ENCODE measurements around the gene CFAP45. TPM values are rescaled to one million over a fixed set of nuclear protein-coding genes. Genes with fewer than 3 reads are reported as not detected.

The CFAP45 gene
- total and polyA plus RNA-seq, 7 experiments from 2014 or later = 0.17 to 2.8 (median 0.87) TPM

GRCh38 chr1:159941141-159941540 is 41.2 kb upstream of the CFAP45 start:
- Histone ChIP-seq H3K4me1 (ENCODE audit: control insufficient read depth in 2 of 2, insufficient read depth in 2 of 2, low read length in 2 of 2) (peaks cover 4 to 7% of the 10 kb centered on the region in 2 donors), H3K4me3 (ENCODE audit: low read length) (no peak overlapping the region), H3K36me3 (ENCODE audit: control insufficient read depth in 2 of 3, insufficient read depth in 3 of 3, low read length in 3 of 3) (no peaks in the 10 kb centered on the region), H3K27ac (ENCODE audit: low read depth, low read length) (no peak overlapping the region), H3K27me3 (ENCODE audit: control insufficient read depth in 2 of 2, insufficient read depth in 2 of 2, low read length in 2 of 2) (peaks cover 8 to 11% of the 10 kb centered on the region in 2 donors), H3K9me3 (ENCODE audit: control insufficient read depth in 2 of 3, low read length in 3 of 3) (no peaks in the 10 kb centered on the region)
- intact Hi-C loops (cut with micrococcal nuclease) = no loop called here
- Mint-ChIP-seq H3K4me1 (peaks cover 11 to 25% (median 22%) of the 10 kb centered on the region in 7 donors), H3K36me3 (no peaks in the 10 kb centered on the region), H3K4me3 (no peak overlapping the region), H3K27ac (no peak overlapping the region), H3K9me3 (no peaks in the 10 kb centered on the region), H3K27me3 (peaks cover 28 to 46% (median 35%) of the 10 kb centered on the region in 5 donors)
- ChIA-PET CTCF (interaction anchor here (1.3 kb wide), 1 partner anchor 66 kb away, joined by 6 read pairs; no protein-coding TSS in a partner anchor), POLR2A (no interaction called here)
- no peak for DNase-seq
- no peak for ATAC-seq

GRCh38 chr1:159940006-159940620 is 40.1 kb upstream of the CFAP45 start:
- intact Hi-C loops (cut with micrococcal nuclease) = no loop called here
- peaks cover 25 to 46% (median 29%) of the 10 kb centered on the region in 5 donors for H3K27me3 Mint-ChIP-seq
- Histone ChIP-seq H3K27ac (ENCODE audit: low read depth, low read length) (no peak overlapping the region), H3K9me3 (ENCODE audit: control insufficient read depth in 2 of 3, low read length in 3 of 3) (no peaks in the 10 kb centered on the region), H3K4me1 (ENCODE audit: control insufficient read depth in 2 of 2, insufficient read depth in 2 of 2, low read length in 2 of 2) (peaks cover 1 to 3% of the 10 kb centered on the region in 2 donors), H3K4me3 (ENCODE audit: low read length) (no peak overlapping the region), H3K36me3 (ENCODE audit: control insufficient read depth in 2 of 3, insufficient read depth in 3 of 3, low read length in 3 of 3) (no peaks in the 10 kb centered on the region), H3K27me3 (ENCODE audit: control insufficient read depth in 2 of 2, insufficient read depth in 2 of 2, low read length in 2 of 2) (peaks cover 6 to 11% of the 10 kb centered on the region in 2 donors)
- peaks cover 6 to 25% (median 17%) of the 10 kb centered on the region in 7 donors for H3K4me1 Mint-ChIP-seq
- no peak for DNase-seq
- ChIA-PET POLR2A (no interaction called here), CTCF (interaction anchor here (1.0 to 2.7 kb wide), 4 partner anchors 15 to 92 kb away, joined by 3 to 17 read pairs (median 5); partner anchors contain the start of genes PIGM and TAGLN2)
- H3K4me3 Mint-ChIP-seq = no peak overlapping the region
- ATAC-seq = no peak
- no peaks in the 10 kb centered on the region for H3K36me3 Mint-ChIP-seq
- no peak overlapping the region for H3K27ac Mint-ChIP-seq
- no peaks in the 10 kb centered on the region for H3K9me3 Mint-ChIP-seq

GRCh38 chr1:159939678-159940002 is 39.7 kb upstream of the CFAP45 start:
- Histone ChIP-seq H3K9me3 (ENCODE audit: control insufficient read depth in 2 of 3, low read length in 3 of 3) (no peaks in the 10 kb centered on the region), H3K27ac (ENCODE audit: low read depth, low read length) (no peak overlapping the region), H3K36me3 (ENCODE audit: control insufficient read depth in 2 of 3, insufficient read depth in 3 of 3, low read length in 3 of 3) (no peaks in the 10 kb centered on the region), H3K27me3 (ENCODE audit: control insufficient read depth in 2 of 2, insufficient read depth in 2 of 2, low read length in 2 of 2) (peaks cover under 1 to 7% of the 10 kb centered on the region in 2 donors), H3K4me1 (ENCODE audit: control insufficient read depth in 2 of 2, insufficient read depth in 2 of 2, low read length in 2 of 2) (no peaks in the 10 kb centered on the region), H3K4me3 (ENCODE audit: low read length) (no peak overlapping the region)
- peaks cover 21 to 46% (median 25%) of the 10 kb centered on the region in 5 donors for H3K27me3 Mint-ChIP-seq
- intact Hi-C loops (cut with micrococcal nuclease) = no loop called here
- ChIA-PET POLR2A (interaction anchor here (3.6 kb wide), 1 partner anchor 15 kb away, joined by 17 read pairs; the partner anchor contains the start of gene TAGLN2), CTCF (interaction anchor here (0.7 to 2.7 kb wide), 5 partner anchors 15 to 96 kb away, joined by 3 to 17 read pairs (median 4); partner anchors contain the start of genes PIGM and TAGLN2)
- DNase-seq (no peak), ATAC-seq (no peak)
- H3K4me3 Mint-ChIP-seq = no peak overlapping the region
- H3K36me3 Mint-ChIP-seq = no peaks in the 10 kb centered on the region
- no peak overlapping the region for H3K27ac Mint-ChIP-seq
- H3K4me1 Mint-ChIP-seq = peaks cover 1 to 20% (median 12%) of the 10 kb centered on the region in 7 donors
- H3K9me3 Mint-ChIP-seq = no peaks in the 10 kb centered on the region

GRCh38 chr1:159938905-159939677 is 39.1 kb upstream of the CFAP45 start:
- Histone ChIP-seq H3K4me3 (ENCODE audit: low read length) (no peak overlapping the region), H3K4me1 (ENCODE audit: control insufficient read depth in 2 of 2, insufficient read depth in 2 of 2, low read length in 2 of 2) (no peaks in the 10 kb centered on the region), H3K9me3 (ENCODE audit: control insufficient read depth in 2 of 3, low read length in 3 of 3) (no peaks in the 10 kb centered on the region), H3K27me3 (ENCODE audit: control insufficient read depth in 2 of 2, insufficient read depth in 2 of 2, low read length in 2 of 2) (peaks cover 0 to 2% of the 10 kb centered on the region in 2 donors), H3K27ac (ENCODE audit: low read depth, low read length) (no peak overlapping the region), H3K36me3 (ENCODE audit: control insufficient read depth in 2 of 3, insufficient read depth in 3 of 3, low read length in 3 of 3) (no peaks in the 10 kb centered on the region)
- H3K4me1 Mint-ChIP-seq = peaks cover 0 to 20% (median 11%) of the 10 kb centered on the region in 7 donors
- H3K4me3 Mint-ChIP-seq = no peak overlapping the region
- ChIA-PET CTCF (interaction anchor here (0.6 to 2.7 kb wide), 6 partner anchors 14 to 1493 kb away, joined by 3 to 17 read pairs (median 4); partner anchors contain the start of genes PIGM and TAGLN2), POLR2A (interaction anchor here (3.6 kb wide), 1 partner anchor 15 kb away, joined by 17 read pairs; the partner anchor contains the start of gene TAGLN2)
- no peak overlapping the region for H3K27ac Mint-ChIP-seq
- H3K36me3 Mint-ChIP-seq = no peaks in the 10 kb centered on the region
- no peaks in the 10 kb centered on the region for H3K9me3 Mint-ChIP-seq
- intact Hi-C loops (cut with micrococcal nuclease) = no loop called here
- no peak for DNase-seq
- ATAC-seq = no peak
- peaks cover 16 to 40% (median 20%) of the 10 kb centered on the region in 5 donors for H3K27me3 Mint-ChIP-seq

- Histone ChIP-seq H3K4me3 (ENCODE audit: low read length) (no peak overlapping the region), H3K36me3 (ENCODE audit: control insufficient read depth in 2 of 3, insufficient read depth in 3 of 3, low read length in 3 of 3) (no peaks in the 10 kb centered on the region), H3K27ac (ENCODE audit: low read depth, low read length) (no peak overlapping the region), H3K27me3 (ENCODE audit: control insufficient read depth in 2 of 2, insufficient read depth in 2 of 2, low read length in 2 of 2) (no peaks in the 10 kb centered on the region), H3K4me1 (ENCODE audit: control insufficient read depth in 2 of 2, insufficient read depth in 2 of 2, low read length in 2 of 2) (no peaks in the 10 kb centered on the region), H3K9me3 (ENCODE audit: control insufficient read depth in 2 of 3, low read length in 3 of 3) (no peaks in the 10 kb centered on the region)
- Mint-ChIP-seq H3K9me3 (no peaks in the 10 kb centered on the region), H3K4me1 (peaks cover 0 to 20% (median 11%) of the 10 kb centered on the region in 7 donors), H3K36me3 (no peaks in the 10 kb centered on the region), H3K27me3 (peaks cover 8 to 32% (median 17%) of the 10 kb centered on the region in 5 donors), H3K4me3 (no peak overlapping the region), H3K27ac (no peak overlapping the region)
- intact Hi-C loops (cut with micrococcal nuclease) = no loop called here
- no peak for ATAC-seq
- CTCF ChIA-PET = interaction anchor here (0.6 to 2.7 kb wide), 5 partner anchors 44 to 1494 kb away, joined by 3 to 17 read pairs (median 4); no protein-coding TSS in a partner anchor
- POLR2A ChIA-PET = interaction anchor here (0.6 to 3.6 kb wide), 2 partner anchors 14 to 83 kb away, joined by 3 to 17 read pairs; partner anchors contain the start of gene TAGLN2
- no peak for DNase-seq
Measured at GRCh38 chr1:159938211-159938852, 38.4 kb upstream of the CFAP45 start.

- no peak for DNase-seq
- Mint-ChIP-seq H3K9me3 (no peaks in the 10 kb centered on the region), H3K4me1 (peaks cover 0 to 20% (median 11%) of the 10 kb centered on the region in 7 donors), H3K27me3 (peaks cover under 1 to 24% (median 10%) of the 10 kb centered on the region in 5 donors), H3K36me3 (no peaks in the 10 kb centered on the region), H3K4me3 (no peak overlapping the region), H3K27ac (no peak overlapping the region)
- Histone ChIP-seq H3K36me3 (ENCODE audit: control insufficient read depth in 2 of 3, insufficient read depth in 3 of 3, low read length in 3 of 3) (no peaks in the 10 kb centered on the region), H3K4me1 (ENCODE audit: control insufficient read depth in 2 of 2, insufficient read depth in 2 of 2, low read length in 2 of 2) (no peaks in the 10 kb centered on the region), H3K9me3 (ENCODE audit: control insufficient read depth in 2 of 3, low read length in 3 of 3) (no peaks in the 10 kb centered on the region), H3K27me3 (ENCODE audit: control insufficient read depth in 2 of 2, insufficient read depth in 2 of 2, low read length in 2 of 2) (no peaks in the 10 kb centered on the region), H3K27ac (ENCODE audit: low read depth, low read length) (no peak overlapping the region), H3K4me3 (ENCODE audit: low read length) (no peak overlapping the region)
- intact Hi-C loops (cut with micrococcal nuclease) = loop anchor here in 1 of 2 donors (2.0 kb wide), 2 partner anchors 44 to 148 kb away; no protein-coding TSS in a partner anchor
- ChIA-PET CTCF (interaction anchor here (1.0 to 1.9 kb wide), 3 partner anchors 13 to 138 kb away, joined by 3 to 5 read pairs (median 4); partner anchors contain the start of gene TAGLN2), POLR2A (interaction anchor here (3.6 kb wide), 1 partner anchor 13 kb away, joined by 17 read pairs; the partner anchor contains the start of gene TAGLN2)
- no peak for ATAC-seq
Measured at GRCh38 chr1:159937054-159937750, 37.2 kb upstream of the CFAP45 start.
